ENCODE measurements around the gene BEGAIN.

BEGAIN gene

DNA sequence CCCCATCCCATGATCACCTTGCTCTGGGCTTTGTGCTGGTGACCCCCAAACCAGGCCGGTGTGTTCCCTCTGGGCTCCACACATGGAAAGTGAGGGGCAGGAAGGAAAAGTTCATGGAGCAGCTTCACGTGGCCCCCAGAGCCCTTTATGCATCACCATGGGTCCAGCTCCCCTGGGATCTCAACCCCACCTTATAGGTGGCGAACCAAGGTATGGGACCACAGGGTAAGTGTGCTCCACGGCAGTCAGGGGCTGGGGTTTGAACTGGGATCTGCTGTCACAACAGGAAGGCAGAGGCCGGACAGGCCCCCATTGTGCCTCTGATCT is 7.4 kb upstream of the BEGAIN start:
- Histone ChIP-seq H3K36me3 (ENCODE audit: insufficient read depth, low read length) (no peaks in the 10 kb centered on the region), H3F3A (ENCODE audit: insufficient read depth, low read length) (no peaks in the 10 kb centered on the region), H3K27ac (ENCODE audit: low read depth, low read length, poor library complexity, severe bottlenecking) (no peak overlapping the region), H3K4me2 (ENCODE audit: low read length) (no peak overlapping the region), H2AFZ (ENCODE audit: low read length) (no peak overlapping the region), H3K4me3 (ENCODE audit: low read depth, low read length, poor library complexity, severe bottlenecking) (no peak overlapping the region), H3K9me3 (ENCODE audit: low read length) (no peaks in the 10 kb centered on the region), H4K20me1 (ENCODE audit: insufficient read depth, low read length) (no peaks in the 10 kb centered on the region), H3K4me1 (ENCODE audit: insufficient read depth, low read length, severe bottlenecking) (no peaks in the 10 kb centered on the region), H3K9me2 (ENCODE audit: low read depth, low read length) (no peaks in the 10 kb centered on the region), H3K27me3 (ENCODE audit: insufficient read depth, low read length) (0 out of 2 replicates have a peak, but pooled peaks cover 10% of the 10 kb centered on the region), H3K9ac (ENCODE audit: low read length) (no peak overlapping the region), H3K79me2 (ENCODE audit: insufficient read depth, low read length) (no peaks in the 10 kb centered on the region)
- TF ChIP-seq, protein P1, sequence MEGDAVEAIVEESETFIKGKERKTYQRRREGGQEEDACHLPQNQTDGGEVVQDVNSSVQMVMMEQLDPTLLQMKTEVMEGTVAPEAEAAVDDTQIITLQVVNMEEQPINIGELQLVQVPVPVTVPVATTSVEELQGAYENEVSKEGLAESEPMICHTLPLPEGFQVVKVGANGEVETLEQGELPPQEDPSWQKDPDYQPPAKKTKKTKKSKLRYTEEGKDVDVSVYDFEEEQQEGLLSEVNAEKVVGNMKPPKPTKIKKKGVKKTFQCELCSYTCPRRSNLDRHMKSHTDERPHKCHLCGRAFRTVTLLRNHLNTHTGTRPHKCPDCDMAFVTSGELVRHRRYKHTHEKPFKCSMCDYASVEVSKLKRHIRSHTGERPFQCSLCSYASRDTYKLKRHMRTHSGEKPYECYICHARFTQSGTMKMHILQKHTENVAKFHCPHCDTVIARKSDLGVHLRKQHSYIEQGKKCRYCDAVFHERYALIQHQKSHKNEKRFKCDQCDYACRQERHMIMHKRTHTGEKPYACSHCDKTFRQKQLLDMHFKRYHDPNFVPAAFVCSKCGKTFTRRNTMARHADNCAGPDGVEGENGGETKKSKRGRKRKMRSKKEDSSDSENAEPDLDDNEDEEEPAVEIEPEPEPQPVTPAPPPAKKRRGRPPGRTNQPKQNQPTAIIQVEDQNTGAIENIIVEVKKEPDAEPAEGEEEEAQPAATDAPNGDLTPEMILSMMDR (IDR thresholded peaks at IDR 0.05; ENCODE audit: low read length): no peak
- TF ChIP-seq EZH2 (IDR thresholded peaks at IDR 0.05; ENCODE audit: borderline replicate concordance, low read length): no peak

- Histone ChIP-seq H4K20me1 (ENCODE audit: insufficient read depth, low read length) (no peaks in the 10 kb centered on the region), H3K27ac (ENCODE audit: low read depth, low read length, poor library complexity, severe bottlenecking) (no peak overlapping the region), H3F3A (ENCODE audit: insufficient read depth, low read length) (no peaks in the 10 kb centered on the region), H3K27me3 (ENCODE audit: insufficient read depth, low read length) (0 out of 2 replicates have a peak, but pooled peaks cover 10% of the 10 kb centered on the region), H3K9me2 (ENCODE audit: low read depth, low read length) (no peaks in the 10 kb centered on the region), H3K4me3 (ENCODE audit: low read depth, low read length, poor library complexity, severe bottlenecking) (no peak overlapping the region), H3K36me3 (ENCODE audit: insufficient read depth, low read length) (no peaks in the 10 kb centered on the region), H3K4me2 (ENCODE audit: low read length) (no peak overlapping the region), H3K9ac (ENCODE audit: low read length) (no peak overlapping the region), H2AFZ (ENCODE audit: low read length) (no peak overlapping the region), H3K79me2 (ENCODE audit: insufficient read depth, low read length) (no peaks in the 10 kb centered on the region), H3K4me1 (ENCODE audit: insufficient read depth, low read length, severe bottlenecking) (no peaks in the 10 kb centered on the region), H3K9me3 (ENCODE audit: low read length) (no peaks in the 10 kb centered on the region)
- TF ChIP-seq, protein P1 (IDR thresholded peaks at IDR 0.05; ENCODE audit: low read length): no peak
- no peak for TF ChIP-seq EZH2 (IDR thresholded peaks at IDR 0.05; ENCODE audit: borderline replicate concordance, low read length)
These were observed 6.8 kb upstream of the BEGAIN start for GRCh38 chr14:100593751-100594624.

GRCh38 chr14:100592972-100593371 is 5.8 kb upstream of the BEGAIN start:
- no peaks in the 10 kb centered on the region for H3K9me2 ChIP-seq (ENCODE audit: low read depth, low read length)
- no peaks in the 10 kb centered on the region for H3K79me2 ChIP-seq (ENCODE audit: insufficient read depth, low read length)
- H3K9ac ChIP-seq (ENCODE audit: low read length): no peak overlapping the region
- no peaks in the 10 kb centered on the region for H3F3A ChIP-seq (ENCODE audit: insufficient read depth, low read length)
- no peak overlapping the region for H3K27ac ChIP-seq (ENCODE audit: low read depth, low read length, poor library complexity, severe bottlenecking)
- H3K36me3 ChIP-seq (ENCODE audit: insufficient read depth, low read length): no peaks in the 10 kb centered on the region
- 0 out of 2 replicates have a peak, but pooled peaks cover 10% of the 10 kb centered on the region for H3K27me3 ChIP-seq (ENCODE audit: insufficient read depth, low read length)
- TF ChIP-seq, protein P1 (IDR thresholded peaks at IDR 0.05; ENCODE audit: low read length): no peak
- TF ChIP-seq EZH2 (IDR thresholded peaks at IDR 0.05; ENCODE audit: borderline replicate concordance, low read length): no peak
- H4K20me1 ChIP-seq (ENCODE audit: insufficient read depth, low read length): no peaks in the 10 kb centered on the region
- no peaks in the 10 kb centered on the region for H3K9me3 ChIP-seq (ENCODE audit: low read length)
- H3K4me2 ChIP-seq (ENCODE audit: low read length): no peak overlapping the region
- no peak overlapping the region for H2AFZ ChIP-seq (ENCODE audit: low read length)
- no peak overlapping the region for H3K4me3 ChIP-seq (ENCODE audit: low read depth, low read length, poor library complexity, severe bottlenecking)
- no peaks in the 10 kb centered on the region for H3K4me1 ChIP-seq (ENCODE audit: insufficient read depth, low read length, severe bottlenecking)

All from OCI-LY1 (cell line).